Measurements from ENCODE around the gene IPPK. TPM values are rescaled to one million over a fixed set of nuclear protein-coding genes. Genes with fewer than 3 reads are reported as not detected.

Gene IPPK
- total RNA-seq, 4 donors from 2014 or later, result 7.2 to 14.1 (median 8.9) TPM

GRCh38 chr9:92716557-92716956, 46.6 kb upstream of the IPPK start:
- WGBS, 2 donors (ENCODE audit: low coverage in 1 of 2), result no CpG with 5 or more reads among the region's 4 CpGs
- H3K4me3 ChIP-seq, result no peak overlapping the region
- H3K9me3 ChIP-seq, result no peaks in the 10 kb centered on the region
- H3K4me1 ChIP-seq, result peaks cover 0 to 18% (median 0%) of the 10 kb centered on the region in 3 donors
- H3K27ac ChIP-seq, result peak overlapping the region in 1 of 4 donors; percentile 25
- no peaks in the 10 kb centered on the region for H3K27me3 ChIP-seq
- TF ChIP-seq POLR2A (IDR thresholded peaks at IDR 0.05), result no peak
- peak in 3 of 4 experiments; percentile 83 to 94 (median 86) for TF ChIP-seq CTCF (IDR thresholded peaks at IDR 0.05)
- H3K36me3 ChIP-seq, result peaks cover 0 to 100% of the 10 kb centered on the region in 2 donors
- ATAC-seq, result peak; percentile 40

- Histone ChIP-seq H3K36me3 (peaks cover 0 to 98% of the 10 kb centered on the region in 2 donors), H3K27me3 (no peaks in the 10 kb centered on the region), H3K9me3 (no peaks in the 10 kb centered on the region), H3K4me3 (no peak overlapping the region), H3K4me1 (peaks cover 0 to 18% (median 0%) of the 10 kb centered on the region in 3 donors), H3K27ac (peak overlapping the region in 2 of 4 donors; percentile 5 to 25)
- no peak for TF ChIP-seq POLR2AphosphoS5 (IDR thresholded peaks at IDR 0.05)
- TF ChIP-seq CTCF (IDR thresholded peaks at IDR 0.05), result no peak
- no peak for TF ChIP-seq EP300 (IDR thresholded peaks at IDR 0.05)
- no peak for TF ChIP-seq POLR2A (IDR thresholded peaks at IDR 0.05)
- 76 to 80% methylated on average over 4 of the region's 17 CpGs for WGBS, 2 donors (ENCODE audit: low coverage in 1 of 2)
- peak; percentile 39 for ATAC-seq
These were observed 45.7 kb upstream of the IPPK start for GRCh38 chr9:92715488-92716231.

- TF ChIP-seq CTCF (IDR thresholded peaks at IDR 0.05), result no peak
- no peak for TF ChIP-seq POLR2AphosphoS5 (IDR thresholded peaks at IDR 0.05)
- TF ChIP-seq EP300 (IDR thresholded peaks at IDR 0.05), result no peak
- TF ChIP-seq POLR2A (IDR thresholded peaks at IDR 0.05), result no peak
- ATAC-seq, result no peak
- peaks cover 0 to 18% (median 0%) of the 10 kb centered on the region in 3 donors for H3K4me1 ChIP-seq
- H3K9me3 ChIP-seq, result no peaks in the 10 kb centered on the region
- no peaks in the 10 kb centered on the region for H3K27me3 ChIP-seq
- no peak overlapping the region for H3K4me3 ChIP-seq
- no peak overlapping the region for H3K27ac ChIP-seq
- WGBS, 2 donors (ENCODE audit: low coverage in 1 of 2), result 88 to 96% methylated on average over 5 to 12 of the region's 34 CpGs
- H3K36me3 ChIP-seq, result peaks cover 0 to 98% of the 10 kb centered on the region in 2 donors
These were observed 45.0 kb upstream of the IPPK start for GRCh38 chr9:92714787-92715487.

GRCh38 chr9:92714016-92714415, 44.1 kb upstream of the IPPK start:
- Histone ChIP-seq H3K36me3 (peaks cover 0 to 98% of the 10 kb centered on the region in 2 donors), H3K4me3 (no peak overlapping the region), H3K4me1 (peaks cover 0 to 18% (median 0%) of the 10 kb centered on the region in 3 donors), H3K27ac (no peak overlapping the region), H3K9me3 (no peaks in the 10 kb centered on the region), H3K27me3 (no peaks in the 10 kb centered on the region)
- no peak for ATAC-seq
- WGBS, 2 donors (ENCODE audit: low coverage in 1 of 2), result no CpG with 5 or more reads among the region's 3 CpGs
- TF ChIP-seq EP300 (IDR thresholded peaks at IDR 0.05), result no peak

- Histone ChIP-seq H3K27me3 (no peaks in the 10 kb centered on the region), H3K27ac (no peak overlapping the region), H3K9me3 (no peaks in the 10 kb centered on the region), H3K4me1 (peaks cover 0 to 18% (median 0%) of the 10 kb centered on the region in 3 donors), H3K4me3 (no peak overlapping the region), H3K36me3 (peaks cover 0 to 95% of the 10 kb centered on the region in 2 donors)
- TF ChIP-seq POLR2A (IDR thresholded peaks at IDR 0.05) (no peak), POLR2AphosphoS5 (IDR thresholded peaks at IDR 0.05) (no peak), EP300 (IDR thresholded peaks at IDR 0.05) (no peak), CTCF (IDR thresholded peaks at IDR 0.05) (no peak)
- ATAC-seq, result no peak
- 58 to 85% methylated on average over 4 to 11 of the region's 15 CpGs for WGBS, 2 donors (ENCODE audit: low coverage in 1 of 2)
These were observed 43.6 kb upstream of the IPPK start for GRCh38 chr9:92713528-92713927.

Measured in gastroesophageal sphincter (tissue), 4 donors.